SW 1271 (cell line): Measurements from ENCODE around the gene OR2B2.
"Not testable (repeated sequence)": the region's sequence is repeated elsewhere in the genome, so short reads cannot be mapped to it uniquely, and the experiment has no call there.

Experiments used
- DNase-seq, 2 experiments: peaks; one replicate each; lab custom pipeline; 2025; lab: John Stamatoyannopoulos, UW

OR2B2 gene

DNA sequence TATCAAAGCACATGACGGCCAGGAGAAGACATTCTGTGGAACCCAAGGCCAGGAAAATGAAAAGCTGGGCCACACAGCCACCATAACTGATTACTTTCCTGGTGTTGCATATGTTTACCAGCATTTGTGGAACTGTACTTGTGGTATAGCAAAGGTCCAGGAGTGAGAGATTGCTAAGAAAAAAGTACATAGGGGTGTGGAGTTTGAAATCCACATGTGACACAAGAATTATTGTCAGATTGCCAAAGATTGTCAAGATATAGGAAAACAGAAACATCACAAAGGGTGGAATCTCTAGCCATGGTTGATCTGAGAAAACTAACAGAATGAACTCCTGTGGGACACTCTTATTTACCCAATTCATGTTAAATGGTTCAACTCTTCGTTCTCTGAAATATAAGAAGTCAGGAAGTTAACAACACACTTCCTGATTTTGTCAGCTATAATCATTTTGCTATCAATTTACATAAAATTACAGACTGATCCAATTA, at the start of gene OR2B2:
OR2B2 (minus strand) TSS at position 441 of the 491 bp plus-strand sequence; CDS start at position 364, 77 bp downstream.
- no peak for DNase-seq

DNA sequence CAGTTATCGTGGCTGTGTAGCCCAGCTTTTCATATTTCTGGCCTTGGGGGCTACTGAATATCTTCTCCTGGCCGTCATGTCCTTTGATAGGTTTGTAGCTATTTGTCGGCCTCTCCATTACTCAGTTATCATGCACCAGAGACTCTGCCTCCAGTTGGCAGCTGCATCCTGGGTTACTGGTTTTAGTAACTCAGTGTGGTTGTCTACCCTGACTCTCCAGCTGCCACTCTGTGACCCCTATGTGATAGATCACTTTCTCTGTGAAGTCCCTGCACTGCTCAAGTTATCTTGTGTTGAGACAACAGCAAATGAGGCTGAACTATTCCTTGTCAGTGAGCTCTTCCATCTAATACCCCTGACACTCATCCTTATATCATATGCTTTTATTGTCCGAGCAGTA, 45.3 kb upstream of the OR2B2 start:
- DNase-seq: no peak

DNA sequence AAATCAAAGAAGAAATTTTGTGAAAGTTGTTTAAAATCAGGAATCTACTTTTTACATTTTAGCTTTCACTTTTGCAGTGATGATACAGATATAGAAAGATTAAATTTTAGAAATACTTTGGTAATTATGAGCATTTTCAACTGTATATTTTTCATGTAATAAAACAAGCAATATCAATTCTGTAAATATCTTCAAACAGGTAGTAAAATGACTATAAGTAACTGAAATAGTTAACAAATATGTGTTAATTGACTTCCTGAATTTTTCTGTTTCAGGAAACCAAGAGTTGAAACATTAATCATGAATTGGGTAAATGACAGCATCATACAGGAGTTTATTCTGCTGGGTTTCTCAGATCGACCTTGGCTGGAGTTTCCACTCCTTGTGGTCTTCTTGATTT, 44.7 kb upstream of the OR2B2 start, which contains the start of gene OR2B6:
OR2B6 (plus strand) TSS at position 301 of the 400 bp plus-strand sequence; CDS start at position 301, 0 bp downstream.
- no peak for DNase-seq

DNA sequence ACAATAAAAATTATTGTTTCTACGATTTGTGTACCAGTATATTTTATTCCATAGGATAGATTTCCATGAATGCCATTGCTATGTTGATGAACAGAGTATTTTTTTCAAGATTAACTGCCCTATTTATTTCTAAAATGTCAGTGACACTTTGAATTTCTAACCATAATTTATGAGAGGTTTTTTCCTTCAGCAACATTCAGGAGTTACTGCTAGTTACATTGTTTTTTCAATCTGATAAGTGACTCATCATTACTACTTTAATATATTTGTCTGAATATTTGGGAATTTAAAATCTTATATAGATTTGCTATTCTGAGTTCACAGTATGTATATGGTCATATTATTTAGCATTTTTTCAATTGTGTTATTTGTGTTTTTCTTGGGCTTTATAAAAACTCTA, 38.8 kb upstream of the OR2B2 start:
- DNase-seq: no peak

DNA sequence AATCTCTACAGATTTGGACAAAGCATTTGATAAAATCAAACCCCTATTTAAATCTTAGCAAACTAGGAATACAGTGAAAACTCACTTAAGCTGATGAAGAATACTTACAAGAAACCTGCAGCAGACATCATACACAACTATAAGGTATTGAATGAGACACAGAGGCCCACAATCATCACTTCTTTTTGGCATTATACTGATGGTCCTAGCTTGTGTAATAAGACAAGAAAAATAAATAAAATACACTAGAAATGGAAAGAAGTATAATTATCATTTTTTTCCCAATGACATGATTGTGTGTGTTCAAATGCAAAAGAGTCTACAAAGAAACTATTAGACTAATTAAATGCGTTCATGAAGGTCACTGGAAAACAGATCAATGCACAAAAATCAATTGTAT, 36.0 kb upstream of the OR2B2 start:
- DNase-seq: no peak

DNA sequence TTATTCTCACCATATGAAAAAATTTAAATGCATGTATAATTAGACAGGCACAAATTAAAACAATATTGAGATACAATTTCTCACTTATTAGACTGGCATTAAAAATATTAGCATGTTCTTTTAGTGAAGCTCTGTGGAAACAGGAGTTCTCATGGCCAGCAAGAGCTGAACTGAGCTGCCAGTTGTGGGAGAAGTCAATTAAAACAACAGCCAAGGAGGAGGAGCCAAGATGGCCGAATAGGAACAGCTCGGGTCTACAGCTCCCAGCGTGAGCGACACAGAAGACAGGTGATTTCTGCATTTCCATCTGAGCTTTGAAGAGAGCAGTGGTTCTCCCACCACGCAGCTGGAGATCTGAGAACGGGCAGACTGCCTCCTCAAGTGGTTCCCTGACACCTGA, 30.9 kb upstream of the OR2B2 start:
- DNase-seq: not testable (repeated sequence)

DNA sequence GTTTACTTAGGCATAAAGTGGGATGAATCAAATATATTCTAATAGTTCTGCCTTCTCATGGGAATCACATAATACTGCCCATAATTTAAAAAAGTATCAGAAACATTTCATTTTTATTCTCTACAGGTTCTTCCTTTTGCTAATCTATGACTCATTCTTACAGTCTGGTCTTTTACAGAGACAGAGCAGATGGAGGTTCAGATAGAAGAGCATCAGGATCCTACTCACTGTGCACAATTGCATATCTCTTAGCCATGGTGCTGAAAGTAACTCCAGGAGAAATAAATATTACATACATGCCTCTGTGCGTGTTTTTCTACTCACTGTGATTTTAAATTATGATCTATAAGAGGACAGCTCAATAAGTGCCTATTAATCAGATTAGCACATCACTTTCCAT, 28.6 kb upstream of the OR2B2 start:
- no peak for DNase-seq

DNA sequence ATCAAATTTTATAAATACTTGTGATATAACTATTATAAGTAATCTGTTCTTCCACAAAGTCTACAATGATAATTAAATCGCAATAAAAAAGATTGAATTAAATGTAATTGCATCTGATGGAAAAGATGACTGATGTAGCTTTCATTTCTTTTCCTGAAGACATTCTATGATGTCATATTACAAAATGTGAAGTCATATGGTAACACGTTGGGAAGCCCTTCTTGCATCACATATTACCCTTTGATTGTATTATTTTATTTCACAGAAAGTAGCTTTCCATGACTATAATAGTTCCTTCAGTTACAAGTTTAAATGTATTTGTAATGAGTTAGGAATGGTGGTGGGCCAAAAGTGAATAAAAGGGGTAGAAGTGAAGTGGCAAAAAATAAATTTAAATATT, 19.0 kb upstream of the OR2B2 start:
- DNase-seq: no peak

DNA sequence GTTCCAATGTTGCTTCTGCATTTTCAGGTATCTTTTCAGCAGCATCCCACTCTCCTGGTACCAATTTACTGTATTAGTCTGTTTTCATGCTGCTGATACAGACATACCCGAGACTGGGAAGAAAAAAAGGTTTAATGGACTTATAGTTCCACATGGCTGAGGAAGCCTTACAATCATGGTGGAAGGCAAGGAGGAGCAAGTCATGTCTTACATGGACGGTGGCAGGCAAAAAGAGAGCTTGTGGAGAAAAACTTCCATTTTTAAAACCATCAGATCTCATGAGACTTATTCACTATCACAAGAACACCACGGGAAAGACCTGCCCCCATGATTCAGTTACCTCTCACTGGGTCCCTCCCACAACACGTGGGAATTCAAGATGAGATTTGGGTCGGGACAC, 17.7 kb upstream of the OR2B2 start:
- not testable (repeated sequence) for DNase-seq

DNA sequence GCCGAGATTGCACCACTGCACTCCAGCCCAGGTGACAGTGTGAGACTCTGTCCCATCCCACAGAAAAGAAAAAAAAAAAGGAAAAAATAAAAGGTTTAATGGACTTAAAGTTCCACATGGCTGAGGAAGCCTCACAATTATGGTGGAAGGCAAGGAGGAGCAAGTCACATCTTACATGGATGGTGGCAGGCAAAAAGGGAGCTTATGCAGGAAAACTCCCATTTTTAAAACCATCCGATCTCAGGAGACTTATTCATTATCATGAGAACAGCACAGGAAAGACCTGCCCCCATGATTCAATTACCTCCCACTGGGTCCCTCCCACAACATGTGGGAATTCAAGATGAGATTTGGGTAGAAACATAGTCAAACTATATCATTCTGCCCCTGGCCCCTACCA, 15.8 kb upstream of the OR2B2 start:
- DNase-seq: not testable (repeated sequence)

DNA sequence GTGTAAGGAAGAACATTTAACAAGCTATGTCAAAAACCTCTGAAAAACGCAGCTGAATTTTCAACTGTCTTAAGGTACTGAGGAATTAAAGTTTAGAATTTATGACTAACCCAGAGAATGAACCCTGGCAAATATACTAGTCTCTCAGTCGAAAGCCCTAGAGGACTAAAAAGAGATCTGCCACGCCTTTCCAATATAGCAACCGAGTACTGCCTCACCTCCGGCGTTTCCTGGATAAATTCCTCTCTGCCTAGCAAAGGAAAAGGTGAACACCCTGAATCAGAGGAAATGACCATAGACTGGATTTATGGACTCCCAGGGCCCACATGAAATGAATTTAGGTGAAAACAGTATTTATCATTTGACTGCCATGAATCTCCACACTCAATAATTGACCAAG, 12.0 kb upstream of the OR2B2 start:
- DNase-seq: no peak

DNA sequence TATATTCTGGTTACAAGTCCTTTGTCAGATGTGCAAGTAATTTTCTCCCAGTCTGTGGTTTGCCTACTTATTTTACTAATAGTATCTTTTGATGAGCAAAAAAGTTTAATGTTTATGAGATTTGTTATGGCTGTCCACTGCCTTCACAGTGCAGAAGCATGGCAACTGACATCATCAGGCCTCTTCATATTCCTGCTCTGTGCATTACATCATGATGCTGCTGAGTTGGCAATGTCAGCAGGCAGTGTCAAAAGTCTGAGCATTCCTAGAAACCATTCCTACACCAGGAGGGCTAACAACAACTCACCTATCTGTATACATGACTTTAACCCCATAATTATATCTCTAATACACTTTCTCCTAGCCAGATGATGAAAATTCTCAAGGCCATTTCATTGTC, 10.8 kb upstream of the OR2B2 start:
- no peak for DNase-seq

DNA sequence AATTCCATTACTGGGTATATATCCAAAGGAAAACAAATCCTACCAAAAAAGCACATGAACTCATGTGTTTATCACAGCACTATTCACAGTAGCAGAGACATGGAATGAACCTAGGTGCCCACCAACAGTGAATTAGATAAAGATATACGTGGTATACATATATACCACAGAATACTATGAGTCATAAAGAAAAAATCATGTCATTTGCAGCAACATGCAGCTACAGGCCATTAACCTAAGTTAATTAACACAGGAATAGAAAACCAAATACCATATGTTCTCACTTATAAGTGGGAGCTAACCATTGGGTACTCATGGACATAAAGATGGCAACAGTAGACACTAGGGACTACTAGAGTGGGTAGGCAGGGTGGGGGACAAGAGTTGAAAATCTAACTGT, 4.2 kb downstream of the OR2B2 start:
- DNase-seq: no peak

DNA sequence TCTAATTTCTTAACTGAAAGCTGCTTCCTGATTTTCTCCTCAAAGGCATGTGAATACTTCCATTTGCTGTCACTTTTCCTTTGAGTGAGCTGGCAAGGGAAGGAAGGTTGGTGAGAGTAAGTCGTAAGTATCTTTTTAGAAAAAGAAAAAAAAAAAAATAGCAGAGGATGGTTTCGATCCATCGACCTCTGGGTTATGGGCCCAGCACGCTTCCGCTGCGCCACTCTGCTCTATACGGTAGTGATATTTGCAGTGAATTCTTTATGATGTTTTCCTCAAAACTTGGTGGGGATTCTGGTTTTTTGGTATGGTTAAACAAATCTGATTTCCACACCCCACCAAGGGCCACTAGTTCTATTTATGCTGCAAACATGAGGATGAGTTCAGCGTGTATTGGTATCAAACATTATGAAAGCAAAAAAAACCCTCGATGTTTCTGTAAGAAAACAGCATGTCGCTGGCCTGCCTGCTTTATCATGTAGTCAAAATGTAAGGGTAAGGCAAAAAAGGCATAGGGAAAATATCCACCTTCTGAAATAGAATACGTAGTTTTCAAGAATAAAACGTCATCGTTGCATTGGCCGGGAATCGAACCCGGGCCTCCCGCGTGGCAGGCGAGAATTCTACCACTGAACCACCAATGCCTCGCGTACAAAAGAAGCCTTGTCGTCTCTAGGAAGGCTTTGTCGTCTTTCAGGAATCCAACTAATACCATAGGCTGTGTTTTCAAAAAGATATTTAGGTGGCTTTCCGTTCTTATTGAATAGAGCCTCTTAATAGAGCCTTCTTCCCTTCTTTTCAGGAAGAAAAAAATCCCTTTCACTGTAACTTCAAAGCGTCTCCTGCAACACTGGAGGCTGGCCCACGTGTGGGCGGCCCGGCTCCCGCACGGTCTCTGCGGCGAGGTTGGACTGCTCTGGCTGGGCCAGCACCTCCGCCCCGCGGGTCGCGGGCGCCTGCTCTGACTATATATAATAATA, 9.6 kb downstream of the OR2B2 start:
- DNase-seq: peak; percentile 70 to 86

DNA sequence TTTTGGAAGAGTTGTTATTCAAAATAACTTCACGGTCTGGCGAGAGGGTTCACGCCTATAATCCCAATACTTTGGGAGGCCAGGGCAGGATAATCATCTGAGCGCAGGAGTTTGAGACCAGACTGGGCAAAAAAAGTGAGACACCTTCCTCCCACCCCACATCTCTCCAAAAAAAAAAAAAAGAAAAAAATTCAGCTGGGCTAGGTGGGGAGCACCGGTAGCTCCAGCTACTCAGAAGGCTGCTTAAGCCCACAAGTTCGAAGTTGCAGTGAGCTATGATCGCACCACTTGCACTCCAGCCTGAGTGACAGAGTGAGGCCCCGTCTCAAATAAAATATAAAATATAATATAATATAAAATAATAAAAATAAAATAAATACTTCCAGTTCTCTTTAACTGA, 10.4 kb downstream of the OR2B2 start:
- DNase-seq: no peak

DNA sequence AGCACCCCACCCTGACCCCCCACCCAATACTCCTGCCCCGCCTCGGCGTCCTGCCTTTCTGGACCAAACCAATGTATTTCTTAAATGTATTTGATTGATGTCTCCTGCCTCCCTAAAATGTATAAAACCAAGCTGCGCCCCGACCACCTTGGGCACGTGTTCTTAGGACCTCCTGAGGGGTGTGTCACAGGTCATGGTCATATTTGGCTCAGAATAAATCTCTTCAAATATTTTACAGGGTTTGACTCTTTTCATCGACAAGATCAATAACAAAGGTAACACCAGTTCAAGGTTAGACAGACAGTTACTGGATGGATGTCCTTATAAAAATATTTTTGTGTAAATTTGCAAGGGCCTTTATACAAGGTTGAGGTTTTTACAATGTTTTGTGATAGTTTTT, 12.0 kb downstream of the OR2B2 start:
- DNase-seq: not testable (repeated sequence)

DNA sequence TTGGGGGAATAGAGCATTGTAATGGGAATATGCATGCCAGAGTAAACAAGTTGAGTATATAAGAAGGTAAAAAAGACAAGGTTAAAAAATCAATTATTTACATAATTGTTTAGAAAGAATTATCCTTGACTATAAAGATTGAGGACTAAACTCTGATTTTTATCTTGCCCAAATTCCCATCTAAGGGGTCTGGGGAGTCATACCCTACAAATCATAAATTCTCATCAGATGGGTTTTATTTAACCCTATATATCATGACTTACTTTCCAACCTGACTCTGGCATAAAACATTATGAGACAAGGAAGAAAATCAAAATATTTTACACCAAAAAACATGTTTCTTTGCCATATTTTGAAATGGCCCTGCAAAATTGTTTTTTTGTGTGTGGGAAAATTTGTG, 12.7 kb downstream of the OR2B2 start:
- DNase-seq: no peak

DNA sequence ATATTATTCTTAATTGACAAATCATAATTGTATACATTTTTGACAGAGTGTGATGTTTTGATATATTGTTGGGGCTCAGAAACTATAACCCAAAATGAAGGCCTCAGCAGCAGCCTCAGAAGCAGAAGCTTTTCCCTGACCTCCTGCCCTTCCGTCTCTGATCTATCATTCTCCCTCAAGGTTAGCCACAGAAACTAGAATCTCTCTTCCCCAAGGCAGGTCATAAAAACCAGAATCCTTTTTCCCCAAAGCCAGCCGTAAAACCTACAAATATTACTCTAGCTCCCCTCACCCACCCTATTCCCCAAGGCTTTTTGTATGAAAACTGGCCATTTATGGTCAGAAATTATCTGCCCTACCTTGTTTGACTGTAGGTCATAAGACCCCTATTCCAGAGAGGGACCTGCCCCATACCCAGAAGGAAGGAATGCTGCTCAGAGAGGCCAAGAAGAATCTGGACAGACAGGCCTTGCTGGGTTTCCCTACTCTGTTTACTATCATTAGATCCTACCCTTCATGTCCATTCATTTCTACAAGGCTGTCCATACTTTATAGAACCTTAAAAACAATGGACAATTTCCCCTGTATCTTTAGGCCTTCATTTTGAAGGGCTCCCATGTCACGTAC, 14.5 kb downstream of the OR2B2 start:
- DNase-seq: no peak

DNA sequence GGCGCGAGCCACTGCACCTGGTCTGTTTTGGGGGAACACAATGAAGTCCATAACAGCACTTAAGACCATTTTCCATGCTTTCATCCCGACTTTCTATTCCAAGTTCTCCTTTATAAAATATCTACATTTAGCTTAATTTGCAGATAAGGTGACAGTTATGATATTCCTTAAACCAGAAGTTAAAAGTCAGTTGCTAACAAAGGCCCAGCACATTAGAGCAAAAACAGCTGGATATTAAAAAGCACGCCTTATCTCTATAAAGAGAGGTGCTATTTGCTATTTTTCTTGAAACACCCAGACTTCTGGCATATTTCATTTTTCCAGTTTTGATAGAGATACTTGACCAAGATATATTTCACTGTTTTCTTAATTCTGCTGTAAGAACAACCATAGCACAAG, 15.8 kb downstream of the OR2B2 start:
- no peak for DNase-seq

DNA sequence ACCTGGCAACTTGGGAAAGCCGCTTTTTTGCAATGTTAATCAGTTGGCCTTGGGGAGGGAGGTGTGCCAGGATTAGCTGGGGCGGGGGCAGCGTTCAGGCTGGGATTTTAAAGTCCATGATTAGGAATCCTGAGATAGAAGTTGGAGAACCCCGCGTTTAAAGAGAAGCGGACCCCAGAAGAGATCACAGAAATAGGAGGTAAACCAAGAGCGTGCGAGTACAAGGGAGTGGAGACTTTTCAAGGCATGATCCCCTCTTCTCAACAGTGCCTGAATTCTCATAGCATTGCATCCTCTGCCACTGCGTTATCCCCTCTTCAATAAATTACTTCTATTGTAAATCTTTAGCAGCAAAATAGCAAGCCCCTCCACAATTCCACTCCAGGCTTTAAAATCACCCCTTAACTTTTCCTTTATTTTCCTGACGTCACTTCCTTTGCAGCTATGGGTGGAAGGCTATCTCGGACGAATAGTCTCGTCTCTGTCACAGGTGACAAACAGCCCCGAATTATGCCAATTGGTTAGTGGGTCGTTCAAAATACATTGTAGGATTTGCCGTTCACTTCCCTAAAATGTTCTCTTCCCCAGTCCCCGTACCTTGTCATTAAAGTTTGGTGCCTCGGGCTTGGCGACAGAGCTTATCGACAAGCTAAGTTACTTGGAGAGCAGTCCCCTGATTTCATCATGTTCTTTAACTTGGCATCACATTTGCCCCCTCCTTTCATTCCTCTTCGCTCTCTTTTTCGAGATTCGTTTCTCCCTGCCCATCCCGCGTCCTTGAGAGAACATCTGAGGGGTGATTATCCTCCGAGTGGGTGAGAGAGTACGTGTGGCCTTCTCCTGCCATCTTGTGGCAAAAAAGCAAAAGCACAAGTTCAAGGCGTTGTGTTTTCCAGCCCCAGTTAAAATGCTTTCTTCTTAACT, 17.1 kb downstream of the OR2B2 start:
- DNase-seq: peak; percentile 64 to 83

DNA sequence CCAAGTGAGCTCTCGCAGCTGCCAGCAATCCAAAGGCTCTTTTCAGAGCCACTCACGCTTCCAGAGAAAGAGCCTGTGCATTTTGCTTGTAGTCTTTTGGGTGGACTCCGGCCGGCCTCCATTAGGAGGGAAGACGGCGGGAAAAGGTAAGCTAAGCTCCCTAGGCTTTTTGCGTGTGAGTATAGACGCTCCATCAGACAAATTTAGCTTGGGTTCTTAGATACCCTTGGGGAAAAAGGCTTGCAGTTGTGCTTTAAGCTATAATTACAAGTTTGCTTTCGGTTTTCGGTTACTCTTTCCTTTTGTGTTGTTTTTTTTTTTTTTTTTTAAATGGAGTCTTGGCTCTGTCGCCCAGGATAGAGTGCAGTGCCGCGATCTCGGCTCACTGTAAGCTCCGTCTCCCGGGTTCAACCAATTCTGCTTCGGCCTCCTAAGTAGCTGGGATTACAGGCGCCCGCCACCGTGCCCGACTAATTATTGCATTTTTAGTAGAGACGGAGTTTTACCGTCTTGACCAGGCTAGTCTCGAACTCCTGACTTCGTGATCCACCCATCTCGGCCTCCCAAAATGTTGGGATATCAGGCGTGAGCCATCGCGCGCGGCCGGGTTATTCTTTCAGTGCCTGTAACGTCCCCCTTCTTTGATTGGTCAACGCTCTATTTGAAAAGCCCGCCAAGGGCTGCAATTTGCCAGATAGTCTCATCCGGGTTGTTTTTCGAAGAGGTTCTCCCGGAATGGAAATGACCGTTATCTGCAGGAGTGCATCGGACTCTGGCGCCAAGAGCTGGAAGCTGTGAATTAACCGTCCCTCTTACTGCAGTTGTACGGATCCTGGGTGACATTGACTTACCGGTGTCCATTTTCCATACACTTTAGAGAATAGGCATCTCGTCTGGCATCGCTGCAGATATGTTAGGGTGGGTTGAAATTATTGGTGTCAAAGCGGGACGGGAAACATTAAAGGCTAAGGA, 18.1 kb downstream of the OR2B2 start:
- peak; percentile 89 to 92 for DNase-seq
